SU-DHL-6 (cell line): Measurements from ENCODE around the gene PBX1.

ENCODE experiments used
- H2AFZ ChIP-seq: fragments of 200-600 bp; sonication (generic); 2 replicates; pipeline ENCODE4 v1.6.1; 2014; ENCODE audit warnings: low read depth, mild to moderate bottlenecking, moderate library complexity, mixed read lengths, antibody characterized with exemption, low read length; ENCODE audit not compliant: severe bottlenecking
- H3F3A ChIP-seq: fragments of 200-600 bp; shearing (Covaris generic); 2 replicates; pipeline ENCODE4 v1.6.0; 2016; ENCODE audit warnings: antibody characterized with exemption, mild to moderate bottlenecking; ENCODE audit not compliant: insufficient read depth
- H3K27ac ChIP-seq: fragments of 200-600 bp; sonication (generic); 2 replicates; pipeline ENCODE4 v1.5.1; 2016; ENCODE audit warnings: low read depth, mild to moderate bottlenecking, low read length, moderate library complexity, mixed read lengths
- H3K27me3 ChIP-seq: fragments of 200-600 bp; sonication (generic), shearing (Covaris generic); 2 replicates; pipeline ENCODE4 v1.6.0; 2014; ENCODE audit warnings: mild to moderate bottlenecking, low read length
- H3K36me3 ChIP-seq: fragments of 200-600 bp; sonication (generic); 2 replicates; pipeline ENCODE4 v1.6.1; 2014; ENCODE audit warnings: mild to moderate bottlenecking, low read length, mixed read lengths
- H3K4me2 ChIP-seq: fragments of 300-600, 200-600 bp; shearing (Covaris generic), sonication (generic); 2 replicates; pipeline ENCODE4 v1.6.0; 2014; ENCODE audit warnings: low read length, low read depth, mild to moderate bottlenecking; ENCODE audit not compliant: poor library complexity, severe bottlenecking
- H3K4me3 ChIP-seq: fragments of 200-600 bp; sonication (generic); 2 replicates; pipeline ENCODE4 v1.5.1; 2014; ENCODE audit warnings: antibody characterized with exemption, low read length, mild to moderate bottlenecking, mixed read lengths; ENCODE audit not compliant: insufficient read depth, poor library complexity, severe bottlenecking
- H3K79me2 ChIP-seq: fragments of 200-600 bp; sonication (generic); 2 replicates; pipeline ENCODE4 v1.6.1; 2014; ENCODE audit warnings: mild to moderate bottlenecking, low read length, moderate library complexity; ENCODE audit not compliant: insufficient read depth
- H3K9ac ChIP-seq: fragments of 200-600 bp; sonication (generic); 2 replicates; pipeline ENCODE4 v1.7.0; 2014; ENCODE audit warnings: mild to moderate bottlenecking, low read length
- H3K9me2 ChIP-seq: fragments of 200-600 bp; sonication (generic); replicated peaks from 2 replicates; pipeline ENCODE4 v1.6.1; 2014; ENCODE audit warnings: low read length; ENCODE audit not compliant: insufficient read depth
- H3K9me3 ChIP-seq: fragments of 200-600 bp; sonication (generic); 2 replicates; pipeline ENCODE4 v1.6.1; 2014; ENCODE audit warnings: low read length, mixed read lengths; ENCODE audit not compliant: insufficient read depth
- H4K20me1 ChIP-seq: fragments of 200-600 bp; sonication (generic); 2 replicates; pipeline ENCODE4 v1.6.1; 2014; ENCODE audit warnings: low read depth, mild to moderate bottlenecking, antibody characterized with exemption, low read length, moderate library complexity, mixed read lengths
- EZH2phosphoT487 ChIP-seq: fragments of 200-600 bp; sonication (generic), shearing (Covaris generic); conservative IDR thresholded peaks from 2 replicates; pipeline ENCODE4 v1.6.1; 2018; ENCODE audit warnings: mild to moderate bottlenecking, antibody characterized with exemption, low read length, moderate library complexity, mixed read lengths
- TF ChIP-seq, protein P1 (sequence below): fragments of 200-600 bp; sonication (generic); IDR thresholded peaks from one replicate; pipeline ENCODE4 v1.5.1; 2017; ENCODE audit warnings: antibody characterized with exemption, mild to moderate bottlenecking, low read length, moderate library complexity; ENCODE audit not compliant: insufficient read depth, poor library complexity, severe bottlenecking

Gene PBX1

DNA sequence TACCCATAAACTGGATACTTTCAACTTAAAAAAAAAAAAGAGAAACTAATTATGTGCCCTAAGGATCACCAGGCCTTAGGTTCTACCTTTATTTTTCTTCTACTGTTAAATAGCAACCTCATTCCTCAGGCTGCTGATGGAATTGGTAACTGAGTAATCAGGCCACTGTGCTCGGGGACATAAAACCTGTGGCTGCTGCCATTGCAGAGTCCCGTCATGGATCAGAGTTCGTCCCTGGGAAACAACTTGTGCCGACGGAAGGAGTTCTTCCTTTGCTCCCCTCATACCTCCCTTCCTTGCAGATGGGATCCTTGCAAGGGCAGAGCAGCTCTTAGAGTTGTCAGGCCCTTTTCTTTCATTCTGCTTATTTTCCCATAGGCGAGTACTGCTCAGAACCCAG, 123.6 kb downstream of the PBX1 start:
- H3K9me3 ChIP-seq = no peaks in the 10 kb centered on the region
- no peaks in the 10 kb centered on the region for H3K36me3 ChIP-seq
- H3K9ac ChIP-seq = no peak overlapping the region
- H3K4me2 ChIP-seq = no peak overlapping the region
- H3K27me3 ChIP-seq = no peaks in the 10 kb centered on the region
- no peak for TF ChIP-seq EZH2phosphoT487
- TF ChIP-seq, protein P1, sequence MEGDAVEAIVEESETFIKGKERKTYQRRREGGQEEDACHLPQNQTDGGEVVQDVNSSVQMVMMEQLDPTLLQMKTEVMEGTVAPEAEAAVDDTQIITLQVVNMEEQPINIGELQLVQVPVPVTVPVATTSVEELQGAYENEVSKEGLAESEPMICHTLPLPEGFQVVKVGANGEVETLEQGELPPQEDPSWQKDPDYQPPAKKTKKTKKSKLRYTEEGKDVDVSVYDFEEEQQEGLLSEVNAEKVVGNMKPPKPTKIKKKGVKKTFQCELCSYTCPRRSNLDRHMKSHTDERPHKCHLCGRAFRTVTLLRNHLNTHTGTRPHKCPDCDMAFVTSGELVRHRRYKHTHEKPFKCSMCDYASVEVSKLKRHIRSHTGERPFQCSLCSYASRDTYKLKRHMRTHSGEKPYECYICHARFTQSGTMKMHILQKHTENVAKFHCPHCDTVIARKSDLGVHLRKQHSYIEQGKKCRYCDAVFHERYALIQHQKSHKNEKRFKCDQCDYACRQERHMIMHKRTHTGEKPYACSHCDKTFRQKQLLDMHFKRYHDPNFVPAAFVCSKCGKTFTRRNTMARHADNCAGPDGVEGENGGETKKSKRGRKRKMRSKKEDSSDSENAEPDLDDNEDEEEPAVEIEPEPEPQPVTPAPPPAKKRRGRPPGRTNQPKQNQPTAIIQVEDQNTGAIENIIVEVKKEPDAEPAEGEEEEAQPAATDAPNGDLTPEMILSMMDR = no peak
- no peak overlapping the region for H2AFZ ChIP-seq
- H3K4me3 ChIP-seq = no peak overlapping the region
- H3F3A ChIP-seq = no peaks in the 10 kb centered on the region
- H3K27ac ChIP-seq = no peak overlapping the region
- H3K79me2 ChIP-seq = no peaks in the 10 kb centered on the region
- no peaks in the 10 kb centered on the region for H4K20me1 ChIP-seq
- H3K9me2 ChIP-seq = no peaks in the 10 kb centered on the region

DNA sequence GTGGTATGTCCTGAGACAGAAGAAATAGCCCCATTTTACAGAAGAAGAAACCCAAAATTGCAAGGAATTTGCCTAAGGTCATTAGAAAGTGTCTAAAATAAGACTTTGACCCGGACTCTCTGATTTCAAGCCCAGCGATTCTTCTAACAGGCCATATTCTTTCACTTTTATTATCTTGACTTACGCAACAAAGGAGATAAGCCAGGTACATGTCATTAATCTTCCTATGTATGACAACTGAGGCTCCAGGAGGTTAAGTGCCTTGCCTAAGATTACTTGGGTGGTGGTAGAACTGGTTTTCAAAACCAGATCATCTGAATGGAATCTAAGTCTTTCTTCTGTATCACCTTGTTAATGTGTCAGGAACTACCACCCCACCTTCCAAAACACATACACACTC, 124.3 kb downstream of the PBX1 start:
- Histone ChIP-seq H3F3A (no peaks in the 10 kb centered on the region), H4K20me1 (no peaks in the 10 kb centered on the region), H3K27ac (no peak overlapping the region), H3K36me3 (no peaks in the 10 kb centered on the region), H3K27me3 (no peaks in the 10 kb centered on the region), H3K9me3 (no peaks in the 10 kb centered on the region), H3K9ac (no peak overlapping the region), H3K9me2 (no peaks in the 10 kb centered on the region), H2AFZ (no peak overlapping the region), H3K4me2 (no peak overlapping the region), H3K4me3 (no peak overlapping the region), H3K79me2 (no peaks in the 10 kb centered on the region)
- TF ChIP-seq, protein P1 = no peak
- TF ChIP-seq EZH2phosphoT487 = no peak

DNA sequence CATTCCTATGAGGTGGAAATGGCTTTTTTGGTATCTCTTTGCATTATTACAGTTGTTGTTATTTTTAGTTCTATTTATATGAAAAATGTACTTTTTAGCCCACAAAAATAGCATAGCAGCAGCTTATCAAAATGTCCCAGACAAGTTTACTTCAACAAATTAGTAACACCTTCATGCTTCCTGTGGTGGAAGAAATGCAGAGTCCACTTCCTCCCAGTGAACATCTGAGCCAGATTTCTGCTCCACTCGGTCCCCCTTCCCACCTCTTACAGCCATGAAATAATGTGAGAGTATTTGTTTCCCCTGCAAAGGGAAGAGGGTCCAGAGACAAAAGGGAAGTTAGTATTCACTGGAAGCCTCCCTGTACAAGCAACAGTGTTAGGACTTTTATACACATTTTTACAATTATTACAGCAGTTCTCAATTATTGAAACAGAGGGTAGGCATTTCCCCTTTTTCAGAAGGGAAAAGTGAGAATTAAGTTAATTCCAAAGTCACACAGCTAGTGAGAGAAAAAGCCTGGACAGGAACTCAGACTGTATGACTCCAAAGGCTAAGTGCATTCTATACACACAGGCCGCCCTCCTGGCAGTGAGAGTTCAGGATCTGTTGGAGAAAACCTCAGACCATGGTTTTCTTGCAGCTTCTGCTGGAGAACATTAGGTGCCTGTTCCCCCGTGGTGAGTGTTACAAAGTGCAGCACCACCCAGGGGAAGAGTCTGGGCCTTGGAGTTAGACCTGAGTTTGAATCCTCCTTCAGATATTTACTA, 126.5 kb downstream of the PBX1 start:
- Histone ChIP-seq H4K20me1 (no peaks in the 10 kb centered on the region), H3K27me3 (no peaks in the 10 kb centered on the region), H3K4me3 (no peak overlapping the region), H3K27ac (no peak overlapping the region), H3K79me2 (no peaks in the 10 kb centered on the region), H3K9me2 (no peaks in the 10 kb centered on the region), H3K36me3 (no peaks in the 10 kb centered on the region), H3K9me3 (no peaks in the 10 kb centered on the region), H2AFZ (no peak overlapping the region), H3F3A (no peaks in the 10 kb centered on the region), H3K9ac (no peak overlapping the region), H3K4me2 (no peak overlapping the region)
- TF ChIP-seq, protein P1 = no peak
- no peak for TF ChIP-seq EZH2phosphoT487
